ENCODE results near the gene COPB2.
"Not testable (repeated sequence)": the region's sequence is repeated elsewhere in the genome, so short reads cannot be mapped to it uniquely, and the experiment has no call there.

The COPB2 gene

DNA sequence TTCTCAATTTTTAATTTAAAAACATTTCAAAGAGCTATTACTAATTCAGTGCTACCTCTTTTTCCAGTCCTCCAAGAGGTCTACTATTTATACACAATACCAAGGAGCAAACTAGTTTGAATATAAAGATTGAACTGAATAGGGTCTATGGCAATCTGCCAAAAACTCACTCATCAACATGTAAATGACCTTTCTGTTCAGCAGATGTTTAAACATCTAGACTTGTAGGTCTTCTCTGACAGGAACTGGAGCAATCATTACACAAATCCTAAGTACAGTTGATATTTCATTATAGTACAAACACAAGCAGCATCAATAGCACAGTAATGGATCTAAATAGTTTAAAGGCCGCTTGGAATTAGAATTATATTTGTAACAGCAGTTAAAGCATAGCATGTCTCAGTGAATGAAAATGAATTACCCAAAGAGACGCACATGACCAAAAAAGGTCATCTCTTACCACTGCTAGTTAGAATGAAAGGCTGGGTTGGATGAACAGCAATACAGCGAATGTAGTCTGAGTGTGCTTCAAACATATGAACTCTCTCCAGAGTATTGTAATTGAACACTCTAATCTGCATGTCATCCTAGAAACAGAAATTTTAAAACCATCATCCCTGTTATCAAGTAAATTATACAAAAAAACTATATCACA lies 10.7 kb downstream of the COPB2 start:
- no peak for DNase-seq

DNA sequence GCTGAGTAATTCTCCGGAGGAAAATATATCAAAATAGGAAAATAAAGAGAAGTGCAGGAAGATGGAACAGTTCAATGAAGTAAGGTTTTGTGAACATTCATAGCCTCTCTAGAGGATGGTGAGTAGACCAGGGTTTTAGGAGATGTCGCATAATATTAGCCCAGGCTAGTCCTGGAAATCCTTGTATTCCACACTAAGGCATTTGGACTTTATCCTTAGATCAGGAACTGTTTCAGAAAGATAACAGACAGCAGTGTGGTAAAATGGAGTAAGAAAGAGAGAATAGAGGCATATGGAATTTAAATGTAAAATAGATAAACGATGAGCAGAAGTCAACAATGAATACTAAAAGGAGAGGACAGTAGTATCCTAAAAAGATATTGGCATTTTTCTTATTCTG lies 12.1 kb downstream of the COPB2 start:
- no peak for DNase-seq

DNA sequence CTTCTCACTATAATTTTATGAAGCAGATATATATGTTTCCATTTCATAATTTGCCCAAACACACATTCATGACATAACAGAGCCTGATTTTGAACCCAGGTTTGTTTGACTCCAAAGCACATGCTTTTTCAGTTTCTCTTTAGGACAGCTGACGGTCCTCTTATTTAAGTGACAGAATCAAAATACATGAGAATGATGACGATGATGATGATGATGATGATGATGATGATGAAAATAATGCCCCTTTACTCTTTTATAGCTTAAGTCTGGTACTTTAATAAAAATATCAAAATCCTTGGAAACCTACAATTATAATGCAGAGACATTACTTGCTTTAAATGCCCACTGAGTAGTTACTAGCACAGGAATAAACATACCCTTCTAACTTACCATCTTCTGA lies 15.3 kb downstream of the COPB2 start:
- DNase-seq: no peak

DNA sequence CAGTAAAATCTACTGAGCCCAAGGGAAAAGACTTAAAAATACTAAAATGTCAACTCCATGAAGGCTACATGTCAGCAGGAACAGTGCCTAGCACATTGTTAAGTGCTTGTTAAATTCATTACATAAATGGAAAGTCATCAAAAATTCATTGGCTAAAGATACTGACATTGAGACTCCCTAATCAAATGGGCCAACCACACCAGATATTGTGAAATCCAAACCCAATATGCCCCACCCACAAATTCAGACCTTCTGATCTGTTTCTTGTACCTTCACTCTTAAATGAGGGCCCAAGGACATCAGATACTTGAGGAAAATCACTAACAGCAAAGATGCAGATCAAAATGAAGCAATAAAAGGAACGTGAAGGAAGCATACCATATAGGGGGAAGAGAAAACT lies 24.9 kb downstream of the COPB2 start:
- DNase-seq: no peak

DNA sequence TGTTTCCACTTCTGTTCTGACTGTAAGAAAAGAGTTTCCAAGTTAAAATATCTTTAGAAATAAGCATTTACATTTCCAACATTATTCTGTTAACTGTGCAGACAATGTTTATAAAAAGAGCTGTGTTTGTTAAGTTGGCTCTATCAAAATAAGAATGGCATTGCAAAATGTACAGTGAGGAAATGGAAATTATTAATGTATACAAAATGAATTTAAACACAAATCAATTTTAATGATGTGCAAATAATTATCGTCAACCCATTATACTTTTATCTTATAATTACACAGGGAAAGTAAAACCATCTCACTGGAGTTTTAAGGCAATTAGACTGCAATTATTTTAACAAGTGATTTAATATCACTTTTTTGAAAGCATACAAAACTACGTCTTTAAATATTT lies 28.2 kb downstream of the COPB2 start:
- no peak for DNase-seq

DNA sequence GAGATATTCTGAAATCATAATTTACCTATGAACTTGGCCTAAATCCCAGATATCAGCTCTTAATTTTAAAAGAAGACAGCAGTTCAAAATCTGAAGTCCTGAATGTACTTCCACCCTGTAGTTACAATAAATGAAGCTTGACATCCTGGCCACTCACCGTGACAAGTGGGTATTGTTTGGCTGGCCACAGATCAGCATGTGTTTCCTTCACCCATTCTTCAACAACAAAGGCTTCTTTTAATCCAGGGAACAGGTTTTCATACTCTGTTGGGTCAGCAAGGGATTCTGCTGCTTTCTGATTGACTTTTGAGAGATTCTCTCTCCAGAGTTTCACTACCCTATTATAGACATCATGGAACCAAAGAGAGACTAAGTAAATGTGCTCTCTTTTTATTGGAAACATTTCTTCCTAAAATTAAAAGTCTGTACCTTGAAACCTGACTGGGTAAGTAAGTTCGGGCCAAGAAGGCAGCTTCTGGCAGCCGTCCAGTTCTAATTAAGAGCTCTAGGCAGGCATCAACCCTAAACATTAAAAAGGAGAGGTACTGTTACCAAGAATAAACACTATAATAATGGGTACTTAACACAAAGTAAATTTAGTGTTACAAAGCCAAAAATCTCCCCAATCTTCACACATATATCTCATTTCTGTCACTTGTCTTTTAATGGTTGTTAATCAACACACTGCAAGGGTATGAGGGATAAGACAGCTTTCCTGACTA lies 30.4 kb downstream of the COPB2 start:
- DNase-seq: no peak

DNA sequence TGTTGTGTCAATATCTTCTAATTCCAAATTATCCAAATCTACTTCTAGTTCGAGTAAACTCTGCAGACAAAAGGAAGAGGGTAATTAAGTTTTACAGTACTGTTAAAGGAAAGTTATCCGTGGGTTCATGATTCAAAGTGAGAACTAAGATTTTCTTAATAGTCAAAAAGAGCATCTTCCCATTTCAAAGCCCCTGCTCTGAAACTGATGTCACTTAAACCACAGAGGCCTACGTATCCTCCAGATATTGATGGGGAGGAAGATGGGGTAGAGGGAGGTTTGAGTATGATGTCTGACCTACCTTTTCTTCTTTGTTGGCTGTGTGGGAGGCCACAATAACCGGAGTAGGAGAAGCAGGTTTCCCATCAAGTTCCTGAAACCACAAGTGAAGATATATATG lies 31.5 kb downstream of the COPB2 start:
- DNase-seq: peak; percentile 21

DNA sequence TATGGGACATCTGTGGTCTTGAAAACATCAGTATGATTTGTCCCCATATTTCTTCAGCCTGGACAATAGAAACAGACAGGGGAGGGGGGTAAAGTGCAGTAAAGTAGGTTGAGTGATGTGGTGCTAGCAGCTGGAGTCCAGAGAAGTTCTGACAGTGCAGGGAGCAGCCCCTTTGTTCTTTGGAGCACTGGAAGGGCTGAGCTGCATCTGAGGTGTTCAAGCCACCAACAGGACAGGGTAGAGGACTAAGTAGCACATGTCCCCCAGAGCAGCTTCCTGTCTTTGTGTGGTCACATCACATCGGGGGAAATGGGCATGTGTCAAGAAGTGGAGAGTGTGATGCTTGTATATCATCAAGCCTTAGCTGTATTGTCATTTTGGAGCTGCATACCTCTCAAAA lies 33.6 kb downstream of the COPB2 start:
- DNase-seq: no peak

DNA sequence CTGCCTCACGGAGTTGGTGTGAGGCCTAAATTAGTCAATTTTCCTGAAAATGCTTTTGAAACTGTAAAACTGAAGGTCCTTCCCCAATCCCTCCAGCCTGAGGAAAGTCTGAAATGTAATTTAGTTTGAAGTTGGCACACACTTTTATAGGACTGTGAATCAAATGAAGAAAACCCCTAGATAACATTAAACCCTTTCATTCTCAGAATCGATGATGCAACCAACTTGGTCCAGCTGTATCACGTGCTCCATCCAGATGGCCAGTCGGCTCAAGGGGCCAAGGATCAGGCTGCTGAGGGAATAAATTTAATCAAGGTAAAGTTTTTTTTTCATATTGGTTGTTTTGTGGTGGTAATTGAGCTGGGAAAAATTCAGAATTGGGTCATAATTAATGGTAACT lies 34.0 kb downstream of the COPB2 start:
- DNase-seq: no peak

DNA sequence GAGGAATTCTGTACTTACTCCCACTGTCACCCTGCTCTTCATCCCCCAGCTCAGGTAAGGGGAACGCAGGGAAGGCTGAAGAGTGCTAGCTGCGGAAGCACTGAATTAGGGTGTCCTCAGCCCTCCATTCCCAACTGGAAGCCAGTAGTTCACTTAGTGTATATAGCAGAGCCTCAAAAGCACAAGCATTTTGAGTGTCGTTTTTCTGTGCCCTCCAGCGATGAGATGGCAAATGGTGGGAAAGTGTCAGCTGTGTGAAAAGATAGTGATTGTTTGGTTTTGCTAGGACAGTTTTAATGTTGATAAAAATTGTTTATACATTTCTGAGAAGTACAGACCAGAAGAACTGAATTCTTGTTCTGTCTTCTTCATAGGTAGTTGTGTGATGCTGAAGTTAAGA lies 34.8 kb downstream of the COPB2 start:
- DNase-seq: no peak

DNA sequence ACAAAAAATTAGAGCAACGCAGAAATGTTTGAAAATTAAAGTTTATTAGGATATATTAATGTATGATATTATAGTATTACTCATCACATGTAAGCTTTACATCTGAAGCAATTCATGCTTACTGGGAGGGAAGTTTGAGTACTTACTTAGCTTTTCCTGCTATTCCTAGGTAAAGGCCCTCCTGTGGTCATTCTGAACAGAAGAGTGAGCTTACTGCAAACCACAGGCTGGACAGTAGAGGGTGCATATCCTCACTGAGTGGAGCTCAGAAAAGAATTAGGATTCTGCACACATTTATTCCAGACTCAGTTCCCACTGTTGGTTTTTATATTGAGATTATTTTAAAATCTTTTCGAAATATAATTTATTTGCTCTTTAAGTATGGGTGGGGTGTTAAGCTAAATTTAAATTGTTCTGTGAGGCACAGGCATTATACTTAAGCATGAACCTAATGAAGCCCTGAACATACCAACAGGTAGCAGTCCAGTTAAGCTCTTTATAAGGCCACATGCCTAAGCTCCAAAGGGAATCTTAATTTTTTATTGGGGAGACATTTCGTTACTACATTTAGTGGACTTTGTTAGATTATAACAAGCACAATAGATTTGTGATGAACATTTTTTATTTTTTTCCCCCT lies 35.4 kb downstream of the COPB2 start:
- no peak for DNase-seq

DNA sequence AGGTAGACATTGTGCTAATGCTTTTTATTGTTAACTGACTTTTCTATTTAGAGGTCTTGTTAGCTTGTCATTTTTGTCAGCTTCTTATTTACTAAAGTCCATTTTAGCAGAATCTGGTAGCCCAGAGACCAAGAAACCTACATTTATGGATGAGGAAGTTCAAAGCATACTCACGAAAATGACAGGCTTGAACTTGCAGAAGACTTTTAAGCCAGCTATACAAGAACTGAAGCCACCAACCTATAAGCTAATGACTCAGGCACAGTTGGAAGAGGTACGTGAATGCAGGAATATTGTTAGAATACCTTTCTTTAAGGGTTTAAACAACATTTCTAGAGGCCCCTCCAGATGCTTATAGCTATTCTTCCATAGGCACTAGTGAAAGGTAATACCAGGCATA lies 42.7 kb downstream of the COPB2 start:
- no peak for DNase-seq

DNA sequence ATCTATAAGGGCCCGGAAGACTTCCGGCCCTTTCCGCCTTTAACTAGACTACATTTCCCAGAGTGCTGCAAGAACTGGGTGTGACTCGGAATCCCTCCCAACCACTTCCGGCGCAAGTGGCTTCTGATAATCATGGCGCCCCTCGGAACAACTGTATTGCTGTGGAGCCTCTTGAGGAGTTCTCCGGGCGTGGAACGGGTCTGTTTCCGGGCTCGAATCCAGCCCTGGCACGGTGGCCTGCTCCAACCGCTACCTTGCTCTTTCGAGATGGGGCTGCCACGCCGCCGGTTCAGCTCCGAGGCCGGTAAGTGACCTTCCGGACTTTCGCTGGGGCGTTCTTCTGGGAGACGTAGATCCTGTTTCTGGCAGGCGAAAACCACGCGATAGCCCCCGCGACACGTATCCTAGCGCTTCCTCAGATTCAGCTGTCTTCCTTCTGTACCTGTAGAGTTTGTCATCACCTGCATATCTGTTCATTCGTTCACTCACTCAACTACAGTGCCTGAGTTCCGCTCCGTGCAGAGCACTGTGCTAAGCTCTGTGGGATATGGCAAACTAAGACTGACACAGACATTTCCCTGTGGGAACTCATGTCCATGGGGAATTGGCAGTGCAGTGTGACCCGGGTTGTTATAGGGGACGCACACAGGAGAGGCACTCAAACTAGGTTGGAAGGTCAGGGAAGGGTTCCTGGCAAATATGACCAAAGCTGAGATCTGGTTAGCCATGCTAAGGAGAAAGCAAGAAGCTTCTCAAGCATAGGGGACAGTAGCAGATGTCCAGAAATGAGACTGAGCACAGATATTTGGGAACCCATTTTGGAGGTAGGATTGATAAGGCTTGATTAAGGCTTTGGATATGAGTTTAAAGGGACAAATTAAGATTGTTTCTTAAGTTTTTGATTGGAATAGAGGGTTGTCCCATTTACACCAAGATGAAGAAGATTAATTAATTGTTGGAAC lies 45.3 kb downstream of the COPB2 start, which contains the start of gene MRPS22:
MRPS22 (plus strand) TSS at position 126 of the 962 bp plus-strand sequence; CDS start at position 133, 7 bp downstream.
- peak; percentile 87 for DNase-seq

DNA sequence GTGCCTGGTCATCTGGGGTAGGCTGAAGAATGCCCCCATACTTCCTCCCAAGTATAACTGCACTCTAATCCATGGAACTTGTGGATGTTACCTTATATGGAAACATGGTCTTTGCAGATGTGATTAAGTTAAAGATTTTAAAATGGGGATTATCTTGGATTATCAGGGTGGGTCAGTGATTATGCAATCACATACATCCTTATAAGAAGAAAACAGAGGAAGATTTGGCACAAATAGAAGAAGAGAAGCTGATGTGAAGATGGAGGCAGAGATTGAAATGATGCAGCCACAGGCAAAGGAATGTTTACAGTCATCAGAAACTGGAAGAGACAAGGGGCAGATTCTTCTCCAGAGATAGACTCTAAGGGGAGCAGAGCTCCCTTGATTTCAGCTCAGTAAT lies 47.4 kb downstream of the COPB2 start:
- DNase-seq: no peak

DNA sequence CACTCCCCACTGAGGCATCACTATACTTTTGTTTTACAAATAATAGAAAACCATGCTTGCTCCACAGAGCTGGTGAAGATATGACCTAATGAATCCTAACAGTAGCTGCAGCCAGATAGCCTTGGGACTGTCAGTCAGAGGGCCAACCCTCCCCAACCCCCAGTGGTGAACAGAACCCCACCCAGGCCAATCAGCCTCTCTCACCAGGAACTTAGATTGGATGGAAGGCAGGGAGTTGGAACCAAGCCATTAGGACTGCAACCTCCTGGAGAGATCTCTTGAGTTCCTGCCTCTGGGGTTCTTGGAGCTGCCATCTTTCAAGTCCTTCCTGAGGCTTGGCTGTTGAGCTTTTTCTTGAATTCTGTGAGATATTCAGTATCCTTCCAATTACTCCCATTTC lies 48.7 kb downstream of the COPB2 start:
- no peak for DNase-seq

DNA sequence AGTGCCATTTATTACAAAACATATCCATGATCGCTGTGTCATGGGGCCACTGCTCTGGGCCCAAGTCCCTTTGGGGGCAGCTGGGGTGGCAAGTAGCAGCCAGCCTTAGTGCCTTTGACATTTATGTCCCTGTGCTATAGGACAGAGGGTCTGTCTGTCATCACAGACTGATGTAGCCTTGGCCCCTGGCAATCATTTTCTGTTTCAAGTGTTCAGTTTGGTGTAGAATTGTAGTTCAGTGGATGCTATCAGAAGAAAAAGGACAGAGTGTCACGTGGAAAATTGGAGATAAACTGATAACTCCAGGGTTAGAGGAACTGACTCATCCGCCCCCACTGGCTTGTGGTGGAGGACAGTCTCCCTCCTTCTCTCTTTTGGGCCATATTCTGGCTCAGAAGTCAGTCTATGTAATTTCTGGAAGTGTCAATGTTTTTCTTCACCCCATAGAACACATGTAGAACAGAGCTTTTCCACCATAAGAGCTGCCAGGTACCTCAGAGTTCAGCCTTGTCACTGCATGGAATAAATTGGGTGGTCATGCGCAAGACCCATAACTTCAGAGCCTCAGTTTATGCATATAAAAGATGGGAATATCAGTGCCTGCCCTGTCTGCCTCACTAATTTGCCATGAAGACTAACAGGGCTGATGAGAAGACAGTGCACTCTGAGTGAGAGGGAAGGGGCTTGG lies 50.1 kb downstream of the COPB2 start:
- DNase-seq: peak; percentile 70

DNA sequence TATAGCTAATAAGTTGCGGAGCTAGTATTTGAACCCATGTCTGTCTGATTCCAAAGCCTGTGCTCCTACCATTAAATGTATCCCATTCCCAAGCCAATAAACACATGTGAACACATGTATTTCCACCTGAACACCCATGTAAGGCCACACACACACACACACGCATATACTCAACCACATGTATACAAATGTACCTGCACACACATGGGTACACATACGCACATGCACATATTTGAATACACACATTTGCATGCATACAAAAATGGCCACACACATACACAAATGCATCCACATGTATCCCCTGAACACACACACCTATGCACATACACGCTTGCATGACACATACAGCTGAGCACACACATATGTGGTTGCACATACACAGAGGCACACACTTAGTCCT lies 51.0 kb downstream of the COPB2 start:
- no peak for DNase-seq

DNA sequence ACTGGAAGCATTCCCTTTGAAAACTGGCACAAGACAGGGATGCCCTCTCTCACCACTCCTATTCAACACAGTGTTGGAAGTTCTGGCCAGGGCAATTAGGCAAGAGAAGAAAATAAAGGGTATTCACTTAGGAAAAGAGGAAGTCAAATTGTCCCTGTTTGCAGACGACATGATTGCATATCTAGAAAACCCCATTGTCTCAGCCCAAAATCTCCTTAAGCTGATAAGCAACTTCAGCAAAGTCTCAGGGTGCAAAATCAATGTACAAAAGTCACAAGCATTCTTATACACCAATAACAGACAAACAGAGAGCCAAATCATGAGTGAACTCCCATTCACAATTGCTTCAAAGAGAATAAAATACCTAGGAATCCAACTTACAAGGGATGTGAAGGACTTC lies 54.8 kb downstream of the COPB2 start:
- DNase-seq: not testable (repeated sequence)

DNA sequence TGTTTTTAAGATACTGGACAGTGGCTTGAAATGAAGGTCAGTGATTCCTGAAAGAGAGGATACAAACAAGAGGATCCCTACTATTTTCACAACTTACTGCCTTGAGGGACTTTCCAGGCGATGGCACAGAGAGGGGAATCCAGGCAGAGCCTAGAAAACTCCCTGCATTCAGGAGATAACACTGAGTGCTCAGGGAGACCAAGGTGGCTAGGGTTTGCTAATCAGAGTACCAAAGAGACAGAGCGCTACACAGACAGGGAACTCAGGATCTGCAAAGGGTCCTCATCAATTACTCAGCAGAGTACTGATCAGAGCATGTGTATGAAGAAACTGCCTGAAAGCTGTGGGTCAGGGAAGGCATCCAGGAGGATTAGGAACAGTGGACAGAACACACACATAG lies 57.4 kb downstream of the COPB2 start:
- no peak for DNase-seq

DNA sequence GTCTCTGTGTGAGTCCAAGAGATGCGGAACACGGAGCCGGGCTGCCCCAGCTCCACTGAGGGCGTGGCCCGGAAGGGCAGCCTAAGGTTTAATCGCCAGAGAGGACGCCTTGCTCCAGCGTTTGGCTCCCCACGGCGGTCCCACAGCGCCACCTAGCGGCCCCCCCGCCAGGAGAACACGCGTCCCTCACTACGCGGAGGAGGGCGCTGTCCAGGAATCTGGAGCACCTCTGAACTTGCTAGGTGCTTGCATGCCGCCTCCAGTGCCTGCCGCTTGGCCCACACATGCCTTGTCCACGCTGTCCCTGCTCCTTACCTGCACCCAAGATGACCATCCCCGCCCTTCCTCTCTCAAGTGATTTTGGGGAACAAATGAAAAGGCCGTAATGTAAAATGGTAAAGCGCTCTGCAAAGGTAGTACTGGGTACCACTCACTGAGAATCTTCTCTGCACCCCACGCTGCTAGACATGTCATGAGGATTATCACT lies 60.0 kb downstream of the COPB2 start:
- DNase-seq: peak; percentile 94

DNA sequence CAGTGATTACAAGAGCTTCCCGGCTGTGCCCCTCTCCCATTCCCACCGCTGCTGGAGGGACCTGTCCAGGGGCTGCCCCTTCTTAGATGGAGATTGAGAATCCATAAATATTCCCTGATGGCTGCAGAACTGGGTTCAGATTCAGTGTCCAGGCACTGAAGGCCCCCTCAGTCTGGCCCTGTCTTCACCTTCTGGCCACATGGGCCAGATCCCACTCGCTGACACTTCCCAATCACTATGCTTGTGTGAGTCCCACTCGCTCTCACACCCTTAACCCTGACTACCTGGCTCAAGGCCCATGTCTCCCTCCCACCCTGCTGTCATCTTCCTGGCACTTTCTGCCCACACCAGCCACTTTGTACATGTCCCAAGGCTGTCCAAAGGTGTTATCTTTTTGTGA lies 61.1 kb downstream of the COPB2 start:
- DNase-seq: no peak

DNA sequence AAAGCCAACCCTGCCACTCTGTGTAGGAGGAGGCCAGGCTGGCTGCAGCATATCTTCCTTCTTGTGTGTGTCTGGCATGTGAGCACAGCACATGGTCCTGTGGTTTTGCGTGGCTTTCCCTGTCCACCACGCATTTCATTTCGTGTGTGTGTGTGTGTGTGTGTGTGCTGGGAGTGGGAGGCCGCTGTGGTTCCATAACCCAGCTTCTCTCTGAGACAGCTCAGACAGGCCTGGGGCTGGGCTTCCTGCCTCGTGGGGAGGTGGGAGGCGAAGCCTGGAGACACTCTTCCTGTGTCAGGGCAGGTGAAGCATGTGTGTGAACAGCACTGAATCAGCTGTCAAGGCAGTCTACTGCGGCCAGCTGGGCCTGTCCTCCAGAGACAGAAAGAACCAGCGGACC lies 61.6 kb downstream of the COPB2 start:
- no peak for DNase-seq

All from activated CD4-positive, alpha-beta T cell treated with anti-CD3 and anti-CD28 coated beads for 48 hours (primary cell).